TTC549 (cell line): ENCODE measurements around the gene VEZT.
"Not testable (repeated sequence)": the region's sequence is repeated elsewhere in the genome, so short reads cannot be mapped to it uniquely, and the experiment has no call there.

Experiments
- FAIRE-seq: peaks from 2 replicates; lab custom pipeline; 2012; peaks lifted over from hg19 to GRCh38; lab: Jason Lieb, UNC

The VEZT gene

GRCh38 chr12:95258151-95258550, 40.5 kb downstream of the VEZT start:
- no peak for FAIRE-seq

DNA sequence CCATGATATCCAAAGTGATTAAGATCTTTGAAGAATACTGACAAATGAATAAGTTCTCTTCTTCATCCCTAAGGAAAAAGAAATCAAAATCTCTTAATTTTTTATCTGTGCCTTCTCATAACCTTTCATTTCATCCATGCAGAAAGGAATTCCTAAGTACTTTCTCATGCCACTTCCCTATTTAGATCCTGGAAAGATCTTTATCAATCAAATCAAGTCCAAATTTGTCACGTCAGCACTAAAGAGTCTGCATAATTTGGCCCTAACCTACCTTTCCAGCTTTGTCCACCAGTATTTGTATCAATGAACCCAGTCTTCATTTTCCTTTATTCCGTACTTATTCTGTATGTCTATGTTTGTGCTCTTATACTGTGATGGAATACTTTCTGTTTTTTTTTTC, 41.2 kb downstream of the VEZT start:
- no peak for FAIRE-seq

DNA sequence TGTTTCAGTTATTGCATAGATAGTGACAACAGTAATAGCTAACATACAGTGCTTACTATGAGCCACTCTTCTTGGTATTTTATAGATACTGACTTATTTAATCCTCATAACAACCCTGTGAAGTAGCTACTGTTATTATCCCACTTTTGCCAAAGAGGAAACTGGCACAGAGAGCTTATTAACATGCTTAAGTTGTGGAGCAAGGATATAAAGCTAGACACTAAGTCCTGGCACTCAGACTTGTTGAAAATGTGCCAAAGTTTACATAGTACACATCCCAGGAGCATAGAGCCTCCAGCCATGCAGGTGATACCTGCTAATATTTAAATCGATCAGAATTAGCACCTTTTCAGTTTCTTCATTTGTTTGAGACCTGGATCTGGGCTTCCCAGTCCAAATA, 41.8 kb downstream of the VEZT start:
- FAIRE-seq: no peak

- no peak for FAIRE-seq
Observed at GRCh38 chr12:95261109-95261508, 43.5 kb downstream of the VEZT start.

GRCh38 chr12:95262808-95263207, 45.2 kb downstream of the VEZT start:
- no peak for FAIRE-seq

DNA sequence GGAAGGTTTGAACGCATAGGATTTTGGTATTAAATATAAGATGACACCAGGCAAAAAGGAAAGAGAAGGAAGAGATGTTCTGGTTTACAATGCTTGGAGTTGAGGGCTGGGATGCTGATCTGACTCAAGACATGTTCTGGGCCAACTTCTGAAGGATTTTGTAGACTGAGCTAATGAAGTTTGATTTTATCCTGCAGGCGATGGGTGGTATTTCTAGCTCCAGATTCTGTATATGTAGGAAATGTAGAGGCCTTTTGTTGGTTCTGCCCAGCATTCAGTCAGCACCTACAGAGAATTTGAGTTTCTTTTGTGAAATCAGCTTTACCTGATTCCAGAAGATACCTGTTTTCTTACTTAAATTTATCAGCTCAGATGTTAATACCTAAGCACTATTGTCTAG, 48.2 kb downstream of the VEZT start:
- no peak for FAIRE-seq

- no peak for FAIRE-seq
Observed at GRCh38 chr12:95266254-95266653, 48.6 kb downstream of the VEZT start.

DNA sequence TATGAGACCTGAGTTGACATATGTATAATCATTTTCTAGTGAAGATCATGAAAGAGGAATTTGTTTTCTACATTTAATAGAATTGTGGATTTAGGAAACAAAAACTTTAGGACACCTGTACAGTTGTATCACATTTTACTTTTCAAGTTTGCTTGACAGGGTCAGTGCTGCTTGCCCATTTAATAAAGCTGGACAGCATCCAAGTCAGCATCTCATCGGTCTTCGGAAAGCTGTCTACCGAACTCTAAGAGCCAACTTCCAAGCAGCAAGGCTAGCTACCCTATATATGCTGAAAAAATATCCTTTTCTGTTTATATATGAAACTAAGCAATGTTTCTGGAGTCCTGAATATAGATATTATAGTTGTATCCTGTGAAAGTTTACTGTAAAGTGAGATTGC, 52.3 kb downstream of the VEZT start:
- no peak for FAIRE-seq

- FAIRE-seq: no peak
Observed at GRCh38 chr12:95271465-95271864, 53.9 kb downstream of the VEZT start.

- FAIRE-seq: no peak
Observed at GRCh38 chr12:95277139-95277538, 59.5 kb downstream of the VEZT start.

- FAIRE-seq: no peak
Observed at GRCh38 chr12:95279856-95280255, 62.2 kb downstream of the VEZT start.

- FAIRE-seq: no peak
Observed at GRCh38 chr12:95282266-95282665, 64.7 kb downstream of the VEZT start.

DNA sequence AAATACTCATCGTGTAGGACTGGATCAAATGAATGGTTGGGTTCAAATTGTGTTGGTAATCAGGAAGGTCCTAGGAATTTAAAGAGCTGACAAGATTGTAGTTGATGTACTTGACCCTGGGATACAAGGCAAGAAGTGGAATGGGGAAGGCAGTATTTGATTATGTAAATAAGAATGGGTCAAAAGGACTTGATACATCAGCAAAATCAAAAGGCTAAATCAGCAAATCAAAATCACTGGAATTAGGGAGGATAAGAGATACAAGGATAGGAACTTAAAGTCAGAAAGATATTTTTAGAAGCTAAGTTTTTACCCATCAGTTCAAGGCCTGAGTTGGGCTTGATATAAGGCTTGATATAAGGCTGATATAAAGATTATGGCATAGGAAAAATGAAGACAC, 65.8 kb downstream of the VEZT start:
- FAIRE-seq: no peak

- FAIRE-seq: no peak
Observed at GRCh38 chr12:95286713-95287112, 69.1 kb downstream of the VEZT start.

GRCh38 chr12:95291501-95291900, 73.9 kb downstream of the VEZT start:
- no peak for FAIRE-seq

DNA sequence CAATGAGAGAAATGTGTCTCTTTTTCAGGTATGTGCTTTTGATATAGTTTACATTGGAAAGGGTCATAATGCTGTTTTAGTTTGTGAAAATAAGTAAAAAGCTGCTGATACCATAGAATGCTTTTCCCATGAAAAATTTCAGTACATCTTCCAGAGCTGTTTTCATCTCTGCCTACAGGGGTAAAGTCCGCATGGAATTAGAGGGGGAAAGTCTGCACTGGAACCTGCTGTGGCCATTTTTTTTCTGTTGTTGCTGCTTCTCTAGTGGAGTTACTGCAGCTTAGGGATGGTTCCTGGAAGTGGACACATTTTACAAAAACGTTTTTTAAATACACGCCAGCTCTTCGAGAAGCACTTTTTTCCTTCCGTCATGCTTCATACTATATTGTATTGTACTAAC, 81.3 kb downstream of the VEZT start:
- FAIRE-seq: no peak

DNA sequence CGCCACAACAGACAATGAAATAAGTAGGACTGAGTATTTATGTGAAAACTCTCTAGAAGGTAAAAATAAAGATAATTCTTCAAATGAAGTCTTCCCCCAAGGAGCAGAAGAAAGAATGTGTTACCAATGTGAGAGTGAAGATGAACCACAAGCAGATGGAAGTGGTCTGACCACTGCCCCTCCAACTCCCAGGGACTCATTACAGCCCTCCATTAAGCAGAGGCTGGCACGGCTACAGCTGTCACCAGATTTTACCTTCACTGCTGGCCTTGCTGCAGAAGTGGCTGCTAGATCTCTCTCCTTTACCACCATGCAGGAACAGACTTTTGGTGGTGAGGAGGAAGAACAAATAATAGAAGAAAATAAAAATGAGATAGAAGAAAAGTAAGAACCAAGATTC, 82.7 kb downstream of the VEZT start:
- FAIRE-seq: no peak

DNA sequence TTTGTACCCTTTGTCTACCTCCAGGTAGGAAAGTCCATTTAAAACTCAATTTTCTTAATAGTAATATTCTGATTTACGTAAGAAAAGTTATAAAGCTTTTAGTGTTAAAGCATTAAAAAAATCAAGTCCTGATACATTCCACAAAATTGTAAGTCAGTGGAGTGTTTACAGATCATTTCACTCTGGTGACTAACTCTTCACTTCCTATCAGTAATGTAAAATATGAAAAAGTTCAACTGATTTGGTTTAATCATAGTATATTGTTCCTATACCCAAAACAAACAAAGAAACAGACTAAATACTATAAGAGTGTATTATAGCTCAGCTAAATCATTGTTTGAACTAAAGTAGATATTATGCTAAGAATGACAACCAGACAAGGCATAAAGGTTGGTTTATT, 85.9 kb downstream of the VEZT start:
- FAIRE-seq: no peak

- no peak for FAIRE-seq
Observed at GRCh38 chr12:95304673-95305198, 87.1 kb downstream of the VEZT start.

DNA sequence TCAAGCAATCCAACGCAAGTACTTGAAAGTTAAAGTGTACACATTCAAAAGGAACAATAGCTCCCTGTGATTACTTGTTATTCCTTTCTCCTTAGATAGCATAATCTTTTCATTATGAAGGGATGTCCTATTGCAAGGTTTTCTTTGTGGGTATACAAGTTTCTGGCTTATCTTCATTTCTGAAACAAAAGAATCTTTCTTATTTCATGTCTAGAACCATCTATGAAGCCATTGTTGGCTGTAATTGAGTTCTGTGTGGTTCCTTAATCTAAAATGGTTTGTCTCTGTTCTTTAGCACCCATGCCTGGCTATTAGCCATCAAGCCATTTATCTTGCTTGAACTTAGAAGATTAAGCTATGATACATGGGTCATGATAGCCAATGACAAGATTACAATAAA, 95.0 kb downstream of the VEZT start:
- FAIRE-seq: no peak

DNA sequence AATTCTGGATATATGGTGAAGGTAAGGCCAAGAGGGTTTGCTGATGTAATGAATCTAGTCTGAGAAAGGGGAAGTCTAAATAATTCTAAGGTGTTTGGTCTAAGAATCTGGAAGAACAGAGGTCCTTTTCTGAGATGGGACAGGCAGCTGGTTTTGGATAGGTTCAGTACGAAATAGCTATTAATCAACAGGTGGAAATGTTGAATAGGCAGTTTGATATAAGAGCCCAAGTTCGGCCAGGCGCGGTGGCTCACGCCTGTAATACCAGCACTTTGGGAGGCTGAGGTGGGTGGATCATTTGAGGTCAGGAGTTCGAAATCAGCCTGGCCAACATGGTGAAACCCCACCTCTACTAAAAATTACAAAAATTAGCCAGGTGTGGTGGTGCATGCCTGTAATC, 97.1 kb downstream of the VEZT start:
- FAIRE-seq: not testable (repeated sequence)

- no peak for FAIRE-seq
Observed at GRCh38 chr12:95316798-95317197, 99.2 kb downstream of the VEZT start.

- no peak for FAIRE-seq
Observed at GRCh38 chr12:95318071-95318545, 100.5 kb downstream of the VEZT start.

- FAIRE-seq: no peak
Observed at GRCh38 chr12:95319694-95320331, 102.2 kb downstream of the VEZT start.
